GM19238 (cell line): ENCODE data around the gene NR3C2.
"Not testable (repeated sequence)": the region's sequence is repeated elsewhere in the genome, so short reads cannot be mapped to it uniquely, and the experiment has no call there.

Experiments used
- DNase-seq: peaks from one replicate; pipeline ENCODE4 v3.0.0; 2011; ENCODE audit warnings: low spot score; ENCODE audit not compliant: insufficient read length

Gene NR3C2

DNA sequence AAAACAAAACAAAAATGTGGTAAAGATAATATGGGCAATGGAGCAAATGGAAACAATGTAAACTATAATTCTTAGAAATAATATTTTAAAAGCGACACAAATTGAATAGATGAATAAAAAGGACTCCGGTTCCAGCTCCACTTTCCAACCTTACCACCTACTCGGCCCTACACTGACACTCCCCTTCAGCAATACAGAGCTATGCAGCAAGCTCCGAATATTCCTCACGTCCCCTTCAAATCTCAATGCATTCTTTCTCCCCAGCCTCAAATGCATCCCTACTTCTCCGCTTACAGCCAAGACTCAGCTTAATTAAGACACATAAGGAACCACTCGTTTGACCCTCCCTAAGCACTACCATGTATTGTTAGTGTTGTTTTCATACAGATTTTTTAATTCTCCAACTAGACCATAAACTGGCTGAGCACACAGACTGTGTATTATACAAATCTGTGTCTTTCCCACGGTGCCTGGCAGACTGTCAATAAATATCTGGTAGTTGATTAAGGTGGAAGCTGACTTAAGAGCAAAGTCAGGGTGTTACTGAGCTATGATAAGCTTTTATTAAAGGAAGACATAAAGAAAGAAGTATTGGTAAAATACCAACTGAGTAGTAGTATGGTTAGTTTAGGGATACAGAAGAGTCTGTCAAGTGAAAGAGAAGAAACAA, 219.1 kb downstream of the NR3C2 start:
- DNase-seq = no peak

DNA sequence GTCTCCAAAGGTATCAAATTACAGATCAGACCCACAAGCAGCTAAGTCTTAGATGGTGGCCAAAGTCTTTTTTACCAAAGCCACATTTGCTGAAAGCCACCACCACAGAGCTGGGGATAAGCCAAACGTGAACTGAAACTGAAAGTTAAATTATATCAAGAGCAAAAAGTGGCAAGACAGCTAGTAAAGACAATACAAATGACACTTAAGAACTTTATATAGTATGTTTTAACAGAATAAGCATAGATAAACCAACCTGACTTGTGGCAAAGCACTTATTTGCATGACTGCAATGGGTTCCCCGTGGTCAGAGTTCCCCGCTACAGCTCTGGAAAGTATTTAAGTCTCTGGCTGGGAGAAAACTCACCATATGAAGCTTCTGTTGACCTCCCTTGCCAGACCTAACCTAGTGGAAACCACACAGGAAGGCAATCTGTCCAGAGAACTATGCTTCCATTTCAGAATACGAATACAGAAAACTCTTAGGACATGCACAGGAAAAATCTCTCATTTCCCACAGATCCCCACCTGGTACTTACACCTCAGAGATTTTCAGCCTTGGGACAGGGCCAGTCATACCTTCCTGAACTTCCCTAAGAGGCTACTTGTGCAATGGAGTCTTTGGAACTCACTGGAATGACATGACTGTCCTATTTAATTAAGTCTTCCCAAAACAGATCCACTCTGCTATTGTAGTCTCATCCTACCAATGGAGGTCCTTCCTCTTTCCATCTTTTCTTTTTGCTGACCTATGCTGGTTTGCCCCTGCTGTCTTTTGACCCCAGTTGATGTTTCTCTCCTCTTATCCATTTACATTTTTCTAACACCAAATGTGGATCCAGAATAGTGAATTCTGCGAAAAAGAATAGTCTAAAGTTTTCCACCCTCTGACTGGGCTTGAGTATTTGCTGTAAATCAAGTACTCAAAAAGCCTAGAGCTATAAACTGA, 225.1 kb downstream of the NR3C2 start:
- peak; percentile 6 for DNase-seq

DNA sequence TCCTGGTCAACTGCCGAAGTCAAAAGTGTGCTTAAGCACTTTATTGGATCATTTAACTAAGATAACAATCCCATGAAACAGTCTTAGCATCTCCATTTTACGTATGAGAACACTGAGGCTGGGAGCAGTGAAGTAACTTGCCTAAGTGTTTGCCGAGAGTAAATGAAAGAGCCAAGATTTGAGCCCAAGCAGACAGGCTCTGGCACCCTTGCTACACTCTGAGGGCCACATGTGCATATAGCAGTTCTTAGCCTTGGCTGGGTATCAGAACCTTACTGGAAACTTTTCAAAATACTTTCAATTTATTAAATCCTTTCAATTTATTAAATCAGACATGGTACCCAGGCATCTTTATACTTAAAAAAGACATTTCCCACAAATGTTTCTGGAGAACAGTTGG, 225.9 kb downstream of the NR3C2 start:
- no peak for DNase-seq

DNA sequence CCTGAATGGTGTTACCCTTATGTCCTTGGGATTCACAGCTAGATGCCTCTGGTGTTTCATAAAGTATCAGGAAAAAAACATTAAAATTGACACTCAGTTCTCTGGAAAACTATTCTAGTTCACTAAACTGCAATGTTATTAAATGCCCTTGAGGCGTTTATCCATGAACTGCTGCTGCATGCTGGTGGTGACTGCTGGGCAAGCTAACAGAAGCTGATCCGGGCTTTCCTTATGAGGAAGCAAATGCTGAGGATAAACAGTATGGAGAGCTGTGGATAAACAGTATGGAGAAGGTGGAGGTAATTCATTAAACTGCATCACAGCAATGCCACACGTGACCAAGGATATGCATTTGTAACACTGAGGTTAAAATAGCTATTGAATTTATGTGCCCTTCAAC, 227.0 kb downstream of the NR3C2 start:
- DNase-seq = no peak

DNA sequence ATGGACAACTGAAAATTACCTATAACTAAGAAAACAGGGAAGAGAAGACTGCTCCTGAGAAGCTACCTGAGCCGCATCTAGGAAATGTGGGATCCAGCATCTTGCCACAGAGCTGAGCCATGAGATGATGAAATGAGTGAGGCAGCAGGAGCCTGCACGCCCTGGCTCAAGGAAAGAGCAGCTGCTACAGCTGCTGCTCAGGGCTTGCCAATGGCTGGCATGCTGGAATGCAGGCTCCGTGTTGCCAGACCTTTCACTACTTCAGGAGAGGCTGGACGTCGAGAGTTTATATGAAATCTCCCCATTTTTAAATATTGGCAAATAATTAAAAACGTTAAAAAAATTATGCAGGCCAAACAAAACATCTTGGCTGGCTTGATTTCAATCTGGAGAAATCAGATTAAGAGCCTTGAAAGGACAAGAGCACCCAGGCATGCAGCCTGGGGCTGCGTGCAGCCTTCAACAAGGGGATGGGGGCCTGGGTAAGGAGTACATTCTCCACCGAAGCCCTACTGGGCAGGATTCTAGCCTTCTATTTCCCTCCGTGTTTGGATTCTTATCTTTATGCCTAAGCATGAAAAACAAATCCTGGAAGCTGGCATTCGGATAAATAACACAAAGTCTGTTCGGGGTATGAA, 227.6 kb downstream of the NR3C2 start:
- no peak for DNase-seq

DNA sequence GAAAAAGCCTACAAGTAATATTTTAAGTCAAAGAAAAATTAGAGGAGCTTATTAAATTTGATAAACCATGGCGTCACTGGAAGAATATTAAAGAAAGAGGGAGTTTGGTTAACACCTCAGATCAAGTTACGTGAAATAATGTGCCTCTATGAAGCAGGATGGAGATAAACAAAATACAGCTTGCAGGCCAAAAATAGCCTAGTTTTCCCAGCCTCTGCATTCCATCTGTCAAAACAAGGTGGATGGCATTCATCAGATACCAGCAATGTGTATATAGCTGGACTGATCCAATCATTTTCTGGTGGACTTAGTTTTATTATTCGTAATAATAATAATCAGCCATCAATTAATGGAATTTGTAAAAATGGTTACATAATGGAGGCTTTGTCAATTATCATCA, 230.7 kb downstream of the NR3C2 start:
- no peak for DNase-seq

GRCh38 chr4:148210661-148211060, 231.6 kb downstream of the NR3C2 start:
- DNase-seq = no peak

- DNase-seq = no peak
These were observed 235.1 kb downstream of the NR3C2 start for GRCh38 chr4:148207068-148207467.

- DNase-seq = no peak
These were observed 236.7 kb downstream of the NR3C2 start for GRCh38 chr4:148205476-148205875.

GRCh38 chr4:148204892-148205291, 237.3 kb downstream of the NR3C2 start:
- DNase-seq = no peak

- no peak for DNase-seq
These were observed 238.0 kb downstream of the NR3C2 start for GRCh38 chr4:148204171-148204570.

DNA sequence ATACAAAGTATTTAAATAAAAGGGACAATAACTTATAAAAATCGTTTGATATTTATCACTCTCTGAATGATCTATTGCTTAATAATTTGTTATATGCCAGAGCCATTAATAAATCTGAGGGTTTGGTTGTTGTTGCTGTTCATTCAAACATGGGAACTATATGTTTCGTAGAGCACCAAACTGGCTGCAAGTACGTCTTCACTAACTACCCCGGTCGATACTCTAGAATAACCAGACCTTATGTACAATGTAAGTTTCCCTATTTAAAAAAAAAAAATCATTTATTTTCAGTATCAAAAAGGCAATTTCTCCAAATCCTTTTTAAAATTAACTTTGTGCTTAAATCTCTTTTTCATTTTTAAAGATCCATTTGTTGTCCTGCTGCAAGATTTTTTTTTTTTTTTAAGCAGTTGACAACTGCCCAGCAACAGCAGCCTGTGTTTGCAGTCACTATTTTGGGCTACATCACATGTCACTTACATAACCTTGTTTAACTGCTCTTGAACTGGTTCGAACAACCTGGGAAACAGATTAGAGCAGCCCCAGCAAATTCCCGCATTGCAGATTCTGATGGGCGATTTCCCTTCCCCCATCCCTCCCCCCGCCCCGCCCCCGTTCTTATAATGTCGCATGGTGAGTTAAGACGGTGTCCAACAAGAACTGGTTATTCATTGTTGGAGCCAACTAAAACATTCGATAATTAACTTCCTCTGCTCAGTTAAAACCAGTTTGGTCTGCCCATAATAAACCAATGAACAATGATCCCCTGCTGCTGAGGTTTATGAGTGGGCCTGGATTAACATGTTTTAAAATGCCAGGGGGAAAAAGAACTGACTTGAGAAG, 238.9 kb downstream of the NR3C2 start:
- DNase-seq = no peak

DNA sequence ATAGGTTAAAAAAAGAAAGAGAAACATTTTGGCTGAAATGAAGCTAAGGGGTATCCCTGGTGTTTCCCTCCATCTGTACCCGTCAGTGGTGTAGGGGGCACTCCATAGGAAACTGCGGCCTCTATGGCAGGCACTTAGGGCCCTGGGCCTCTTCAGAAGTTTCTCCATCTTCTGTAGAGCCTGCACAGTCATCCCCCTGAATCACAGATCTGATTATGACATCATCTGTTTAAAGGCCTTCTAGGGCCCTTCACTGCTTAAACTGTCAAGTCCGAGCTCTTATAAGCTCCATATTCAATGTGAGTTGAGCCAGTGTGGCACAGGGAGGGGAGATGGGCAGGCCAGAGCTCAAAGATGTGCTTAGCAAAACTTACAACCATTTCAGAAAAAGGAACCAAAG, 241.3 kb downstream of the NR3C2 start:
- DNase-seq = no peak

GRCh38 chr4:148196164-148196563, 246.1 kb downstream of the NR3C2 start:
- no peak for DNase-seq

DNA sequence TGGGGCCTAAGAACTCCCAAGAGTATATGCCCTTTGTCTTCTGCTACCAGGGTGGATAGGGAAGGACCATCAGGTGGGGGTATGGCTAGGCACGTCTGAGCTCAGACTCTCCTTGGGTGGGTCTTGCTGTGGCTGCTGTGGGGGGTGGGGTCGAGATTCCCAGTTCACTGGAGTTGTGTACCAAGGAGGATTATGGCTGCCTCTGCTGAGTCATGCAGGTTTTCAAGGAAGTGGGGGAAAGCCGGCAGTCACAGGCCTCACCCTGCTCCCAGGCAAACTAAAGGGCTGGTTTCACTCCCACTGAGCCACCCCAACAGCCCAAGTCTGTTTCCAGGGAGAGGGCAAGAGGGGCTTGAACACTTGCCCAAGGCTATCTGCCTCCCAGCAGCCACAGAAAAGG, 249.7 kb downstream of the NR3C2 start:
- DNase-seq = no peak

- DNase-seq = not testable (repeated sequence)
These were observed 254.6 kb downstream of the NR3C2 start for GRCh38 chr4:148187454-148188222.

DNA sequence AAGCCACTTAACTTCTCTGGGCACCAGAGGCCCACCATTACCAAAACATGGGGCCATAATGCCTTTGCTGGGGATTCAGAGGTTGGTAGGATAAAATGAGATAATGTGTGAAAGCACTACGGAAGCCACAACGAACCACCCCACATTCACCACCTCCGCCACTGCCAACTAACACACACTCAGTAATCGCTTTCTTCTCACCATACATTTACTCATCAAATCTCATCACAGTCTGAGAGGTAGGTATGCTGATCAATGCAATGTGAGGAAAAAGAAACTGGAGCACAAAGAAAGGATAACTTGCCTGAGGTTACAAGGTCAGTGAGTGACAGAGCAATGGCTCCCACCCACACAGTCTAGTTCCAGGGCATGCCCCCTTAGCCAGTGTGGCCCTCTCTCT, 257.3 kb downstream of the NR3C2 start:
- no peak for DNase-seq

- DNase-seq = no peak
These were observed 259.8 kb downstream of the NR3C2 start for GRCh38 chr4:148182230-148182911.

- no peak for DNase-seq
These were observed 268.7 kb downstream of the NR3C2 start for GRCh38 chr4:148173397-148174017.

- DNase-seq = no peak
These were observed 270.6 kb downstream of the NR3C2 start for GRCh38 chr4:148171596-148171995.
